AG04449 (cell line): Measurements from ENCODE around the gene HDAC6.
A peak's percentile ranks its signal among the peaks of the same experiment; 100 is the strongest.
"Not testable (repeated sequence)": the region's sequence is repeated elsewhere in the genome, so short reads cannot be mapped to it uniquely, and the experiment has no call there.

Experiments used
- CTCF ChIA-PET: fragments of 350-600 bp; formaldehyde crosslinking; extraction: SDS; loops from one replicate; lab custom pipeline; 2021; ENCODE audit warnings: antibody characterized with exemption; lab: Yijun Ruan, JAX
- POLR2A ChIA-PET: fragments of 400-600, 350-600 bp; formaldehyde crosslinking; extraction: SDS; loops from one replicate; lab custom pipeline; 2020; ENCODE audit warnings: antibody characterized with exemption, inconsistent platforms; lab: Yijun Ruan, JAX
- DNase-seq: peaks from one replicate; pipeline ENCODE4 v3.0.0-alpha.2; 2010; ENCODE audit warnings: low read depth, low spot score
- H3K4me3 ChIP-seq: 2 replicates; pipeline ENCODE4 v1.5.1; 2011; ENCODE audit warnings: low read depth, mild to moderate bottlenecking, control low read depth, low read length
- CTCF ChIP-seq: IDR thresholded peaks from one replicate; pipeline ENCODE4 v1.5.1; 2011; ENCODE audit warnings: mild to moderate bottlenecking, moderate library complexity, low read length, control low read depth, inconsistent platforms; ENCODE audit not compliant: insufficient read depth; ENCODE audit errors: missing control alignments

Gene HDAC6

GRCh38 chrX:48835524-48836329 lies 33.9 kb downstream of the HDAC6 start, which contains the start of gene PCSK1N:
Gene PCSK1N, minus strand, starts transcription at chrX:48835610. Its CDS starts 78 bp downstream, at chrX:48835532.
- no peak within 1 kb of the TSS for H3K4me3 ChIP-seq
- ChIA-PET CTCF (no interaction called here), POLR2A (no interaction called here)
- DNase-seq, result no peak
- no peak for TF ChIP-seq CTCF

- DNase-seq, result no peak
- ChIA-PET CTCF (no interaction called here), POLR2A (no interaction called here)
- no peak overlapping the region for H3K4me3 ChIP-seq
- TF ChIP-seq CTCF, result no peak
Measured at GRCh38 chrX:48839686-48840085, 37.8 kb downstream of the HDAC6 start.

DNA sequence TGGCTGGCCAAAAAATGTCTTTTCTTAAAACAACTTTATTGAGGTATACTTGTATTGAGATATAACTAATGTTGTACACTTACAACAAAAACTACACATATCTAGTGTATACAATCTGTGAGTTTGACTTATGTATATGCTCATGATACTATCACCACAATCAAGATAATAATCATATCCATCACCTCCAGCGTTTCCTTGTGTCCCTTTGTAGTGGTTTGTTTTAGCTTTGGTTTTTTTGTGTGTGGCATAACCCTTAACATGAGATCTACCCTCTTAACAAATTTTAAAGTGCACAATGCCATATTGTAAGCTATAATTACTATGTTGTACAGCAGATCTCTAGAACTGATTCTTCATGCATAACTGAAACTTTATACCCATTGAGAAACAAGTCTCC lies 47.0 kb downstream of the HDAC6 start:
- no peak for TF ChIP-seq CTCF
- no peak for DNase-seq
- no peak overlapping the region for H3K4me3 ChIP-seq
- POLR2A ChIA-PET, result no interaction called here
- CTCF ChIA-PET, result no interaction called here

DNA sequence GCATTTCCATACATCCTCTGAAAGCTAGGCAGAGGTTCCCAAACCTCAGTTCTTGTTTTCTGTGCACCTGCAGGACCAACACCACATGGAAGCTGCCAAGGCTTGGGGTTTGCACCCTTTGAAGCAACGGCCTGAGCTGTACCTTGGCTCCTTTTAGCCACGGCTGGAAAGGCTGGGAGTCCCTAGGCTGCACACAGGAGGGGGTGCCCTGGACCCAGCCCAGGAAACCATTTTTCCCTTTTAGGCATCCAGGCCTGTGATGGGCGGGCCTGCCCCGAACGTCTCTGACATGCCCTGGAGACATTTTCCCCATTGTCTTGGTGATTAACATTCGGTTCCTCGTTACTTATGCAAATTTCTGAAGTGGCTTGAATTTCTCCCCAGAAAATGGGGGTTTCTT lies 51.0 kb downstream of the HDAC6 start:
- no peak for DNase-seq
- no peak for TF ChIP-seq CTCF
- ChIA-PET CTCF (no interaction called here), POLR2A (no interaction called here)
- H3K4me3 ChIP-seq, result no peak overlapping the region

- POLR2A ChIA-PET, CTCF ChIA-PET: not testable (repeated sequence)
Measured at GRCh38 chrX:48853494-48853893, 51.6 kb downstream of the HDAC6 start.

GRCh38 chrX:48854121-48854804 lies 52.4 kb downstream of the HDAC6 start:
- DNase-seq, POLR2A ChIA-PET, H3K4me3 ChIP-seq, CTCF ChIA-PET: not testable (repeated sequence)

More at GRCh38 chrX:48853494-48853893, 51.6 kb downstream of the HDAC6 start:
- DNase-seq, H3K4me3 ChIP-seq: not testable (repeated sequence)

DNA sequence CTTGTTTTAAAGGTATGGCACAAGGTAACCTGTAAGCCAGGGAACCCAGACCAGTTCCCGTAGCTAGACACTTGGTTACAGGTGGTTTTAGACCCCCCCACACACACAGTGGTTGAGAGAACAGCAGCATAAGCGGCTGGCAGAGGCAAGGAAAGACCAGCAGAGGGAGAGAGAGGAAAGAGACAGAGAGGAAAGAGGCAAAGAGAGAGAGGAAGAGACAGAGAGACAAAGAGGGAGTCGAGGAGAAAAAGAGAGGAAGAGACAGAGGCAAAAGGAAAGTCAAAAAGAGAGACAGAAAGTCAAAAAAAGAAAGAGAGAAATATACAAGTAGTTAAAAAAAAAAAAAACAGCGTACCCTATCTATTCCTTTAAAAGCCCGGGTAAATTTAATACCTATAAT lies 53.0 kb downstream of the HDAC6 start:
- CTCF ChIA-PET, result no interaction called here
- DNase-seq, result no peak
- POLR2A ChIA-PET, result no interaction called here
- H3K4me3 ChIP-seq, result no peak overlapping the region
- TF ChIP-seq CTCF, result peak; percentile 21
